GM13976 (cell line): ENCODE data around the gene SEC23A.

Experiments
- DNase-seq: peaks from one replicate; pipeline ENCODE4 v3.0.0; 2012; ENCODE audit warnings: low spot score
- in situ Hi-C: fragments of 300-500 bp; cut with MboI; formaldehyde crosslinking; loops from one replicate; pipeline ENCODE4 v1.12.0; 2022; ENCODE audit warnings: low sequenced_read_pairs, mixed read lengths, inconsistent platforms; ENCODE audit not compliant: unreplicated experiment
- TF ChIP-seq, protein P1 (sequence below): IDR thresholded peaks from 2 replicates; pipeline ENCODE4 v1.5.1; 2012; ENCODE audit warnings: borderline replicate concordance, mild to moderate bottlenecking; ENCODE audit not compliant: insufficient read depth; ENCODE audit errors: extremely low read depth, missing control alignments, control extremely low read depth

Gene SEC23A

DNA sequence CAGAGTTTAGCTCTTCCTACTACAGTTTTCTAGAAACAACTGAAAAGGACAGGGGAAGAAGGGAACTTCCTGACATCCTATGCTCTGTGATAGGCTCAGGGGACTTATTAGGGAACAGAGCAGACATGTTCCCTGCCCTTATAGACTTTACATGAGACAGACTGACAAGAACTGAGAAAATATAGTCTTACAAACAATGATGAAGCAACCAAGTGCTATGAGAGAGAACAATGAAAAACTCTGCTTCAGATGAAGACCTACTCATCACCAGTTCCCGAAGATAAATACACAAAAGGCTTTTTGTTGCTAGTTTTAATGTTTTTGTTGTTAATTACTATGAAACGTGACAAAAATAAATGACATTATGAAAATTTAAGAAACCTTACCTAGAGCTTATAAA is 115.3 kb downstream of the SEC23A start:
- in situ Hi-C loops: no loop called here
- TF ChIP-seq, protein P1, sequence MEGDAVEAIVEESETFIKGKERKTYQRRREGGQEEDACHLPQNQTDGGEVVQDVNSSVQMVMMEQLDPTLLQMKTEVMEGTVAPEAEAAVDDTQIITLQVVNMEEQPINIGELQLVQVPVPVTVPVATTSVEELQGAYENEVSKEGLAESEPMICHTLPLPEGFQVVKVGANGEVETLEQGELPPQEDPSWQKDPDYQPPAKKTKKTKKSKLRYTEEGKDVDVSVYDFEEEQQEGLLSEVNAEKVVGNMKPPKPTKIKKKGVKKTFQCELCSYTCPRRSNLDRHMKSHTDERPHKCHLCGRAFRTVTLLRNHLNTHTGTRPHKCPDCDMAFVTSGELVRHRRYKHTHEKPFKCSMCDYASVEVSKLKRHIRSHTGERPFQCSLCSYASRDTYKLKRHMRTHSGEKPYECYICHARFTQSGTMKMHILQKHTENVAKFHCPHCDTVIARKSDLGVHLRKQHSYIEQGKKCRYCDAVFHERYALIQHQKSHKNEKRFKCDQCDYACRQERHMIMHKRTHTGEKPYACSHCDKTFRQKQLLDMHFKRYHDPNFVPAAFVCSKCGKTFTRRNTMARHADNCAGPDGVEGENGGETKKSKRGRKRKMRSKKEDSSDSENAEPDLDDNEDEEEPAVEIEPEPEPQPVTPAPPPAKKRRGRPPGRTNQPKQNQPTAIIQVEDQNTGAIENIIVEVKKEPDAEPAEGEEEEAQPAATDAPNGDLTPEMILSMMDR: no peak

DNA sequence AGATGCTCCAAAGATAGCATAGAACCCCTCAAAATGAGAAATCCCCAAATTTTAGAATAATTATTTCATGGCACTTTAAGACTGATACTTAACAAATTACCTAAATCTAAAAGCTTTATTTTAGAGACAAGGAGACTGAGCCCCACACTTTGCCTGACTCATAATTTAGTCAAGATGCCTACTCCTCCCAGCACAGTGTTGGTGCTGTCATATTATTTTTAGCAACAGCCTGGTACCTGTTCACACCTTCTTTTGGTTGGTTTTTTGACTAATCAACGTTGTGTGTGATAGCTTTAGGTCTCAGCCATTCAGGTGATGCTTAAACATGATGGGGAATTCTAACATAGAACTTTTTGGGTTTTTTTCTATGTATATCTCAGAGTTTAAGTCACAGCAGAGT is 120.2 kb downstream of the SEC23A start:
- in situ Hi-C loops: no loop called here
- DNase-seq: no peak
- TF ChIP-seq, protein P1: no peak

More for the DNA sequence above, 115.3 kb downstream of the SEC23A start:
- DNase-seq: no peak

DNA sequence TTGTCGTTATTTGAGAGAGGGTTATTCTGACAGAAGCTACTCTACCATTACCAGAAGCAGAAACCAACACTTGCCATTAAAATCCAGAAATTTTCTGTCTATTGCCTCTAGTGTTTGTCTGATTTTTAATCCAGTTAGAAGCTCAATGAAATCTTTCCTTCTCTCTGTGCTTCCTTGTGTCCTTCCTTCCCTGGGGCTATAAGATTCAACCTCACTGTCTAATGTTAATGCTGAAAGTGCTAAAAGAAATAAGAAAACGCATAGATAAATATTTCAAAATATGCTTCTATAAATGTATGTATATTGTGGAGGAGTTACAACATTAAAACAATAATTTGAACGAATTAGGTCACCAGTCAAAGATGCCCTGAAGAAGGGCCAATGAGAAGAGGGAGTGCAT is 120.8 kb downstream of the SEC23A start:
- in situ Hi-C loops: no loop called here
- DNase-seq: no peak
- TF ChIP-seq, protein P1: no peak
